Measurements from ENCODE around the gene ANO10. TPM values are rescaled to one million over a fixed set of nuclear protein-coding genes. Genes with fewer than 3 reads are reported as not detected.

ANO10 gene
- total RNA-seq, 1 donor from 2014 or later, result 57.3 TPM

- Histone ChIP-seq H3K4me3 (ENCODE audit: low read depth, low read length) (no peak overlapping the region), H3K36me3 (ENCODE audit: control insufficient read depth, insufficient read depth, low read length) (no peaks in the 10 kb centered on the region), H3K27me3 (ENCODE audit: control insufficient read depth, insufficient read depth, low read length) (no peaks in the 10 kb centered on the region)
- no peak for DNase-seq (ENCODE audit: low read depth)
- peak; percentile 66 for TF ChIP-seq CTCF (IDR thresholded peaks at IDR 0.05; ENCODE audit: insufficient read depth, low read length, poor library complexity, severe bottlenecking)
Measured at GRCh38 chr3:43378066-43378935, 243.5 kb downstream of the ANO10 start.

GRCh38 chr3:43373560-43373928, 248.3 kb downstream of the ANO10 start:
- TF ChIP-seq CTCF (IDR thresholded peaks at IDR 0.05; ENCODE audit: insufficient read depth, low read length, poor library complexity, severe bottlenecking), result no peak
- peak; percentile 54 for DNase-seq (ENCODE audit: low read depth)
- Histone ChIP-seq H3K36me3 (ENCODE audit: control insufficient read depth, insufficient read depth, low read length) (no peaks in the 10 kb centered on the region), H3K4me3 (ENCODE audit: low read depth, low read length) (no peak overlapping the region), H3K27me3 (ENCODE audit: control insufficient read depth, insufficient read depth, low read length) (no peaks in the 10 kb centered on the region)

GRCh38 chr3:43372809-43373559, 248.8 kb downstream of the ANO10 start:
- peak; percentile 14 for DNase-seq (ENCODE audit: low read depth)
- Histone ChIP-seq H3K27me3 (ENCODE audit: control insufficient read depth, insufficient read depth, low read length) (no peaks in the 10 kb centered on the region), H3K4me3 (ENCODE audit: low read depth, low read length) (no peak overlapping the region), H3K36me3 (ENCODE audit: control insufficient read depth, insufficient read depth, low read length) (no peaks in the 10 kb centered on the region)
- TF ChIP-seq CTCF (IDR thresholded peaks at IDR 0.05; ENCODE audit: insufficient read depth, low read length, poor library complexity, severe bottlenecking), result no peak

GRCh38 chr3:43372007-43372740, 249.6 kb downstream of the ANO10 start:
- Histone ChIP-seq H3K27me3 (ENCODE audit: control insufficient read depth, insufficient read depth, low read length) (no peaks in the 10 kb centered on the region), H3K4me3 (ENCODE audit: low read depth, low read length) (no peak overlapping the region), H3K36me3 (ENCODE audit: control insufficient read depth, insufficient read depth, low read length) (no peaks in the 10 kb centered on the region)
- no peak for TF ChIP-seq CTCF (IDR thresholded peaks at IDR 0.05; ENCODE audit: insufficient read depth, low read length, poor library complexity, severe bottlenecking)
- no peak for DNase-seq (ENCODE audit: low read depth)

- TF ChIP-seq CTCF (IDR thresholded peaks at IDR 0.05; ENCODE audit: insufficient read depth, low read length, poor library complexity, severe bottlenecking), result no peak
- no peaks in the 10 kb centered on the region for H3K27me3 ChIP-seq (ENCODE audit: control insufficient read depth, insufficient read depth, low read length)
- no peak for DNase-seq (ENCODE audit: low read depth)
- H3K36me3 ChIP-seq (ENCODE audit: control insufficient read depth, insufficient read depth, low read length), result no peaks in the 10 kb centered on the region
- no peak overlapping the region for H3K4me3 ChIP-seq (ENCODE audit: low read depth, low read length)
Measured at GRCh38 chr3:43371494-43371893, 250.3 kb downstream of the ANO10 start.
